Right lobe of liver (tissue), 4 donors: Measurements from ENCODE around the gene AP1M2.

Source experiments
- CTCF ChIP-seq, 4 donors: fragments of 200-600 bp in 3 of 4; fragments of 450-650 bp in 1 of 4; IDR thresholded peaks; one replicate each; pipeline versions ENCODE4 v1.5.1 to v1.8.0; 2016 to 2022; ENCODE audit warnings: antibody characterized with exemption in 4 of 4, mild to moderate bottlenecking in 2 of 4
- POLR2A ChIP-seq: fragments of 450-650 bp; IDR thresholded peaks from one replicate; pipeline ENCODE4 v1.6.1; 2017; ENCODE audit warnings: antibody characterized with exemption, mild to moderate bottlenecking
- donor health status: DM: no; HTN: no; CAD: no.
- donor health status: DM: no; HTN: no; CAD: no.
- donor health status: DM: no; HTN: yes; CAD: no.

- TF ChIP-seq CTCF (IDR thresholded peaks at IDR 0.05) (no peak), POLR2A (no peak)
Measured at GRCh38 chr19:10615429-10616023, 28.4 kb upstream of the AP1M2 start.
